DMS153 (cell line): Measurements from ENCODE around the gene IL1RAPL1.

Experiments
- DNase-seq: peaks from one replicate; lab custom pipeline; 2025; lab: John Stamatoyannopoulos, UW

IL1RAPL1 gene

GRCh38 chrX:29535212-29536162, 948.2 kb downstream of the IL1RAPL1 start:
- DNase-seq, result no peak

DNA sequence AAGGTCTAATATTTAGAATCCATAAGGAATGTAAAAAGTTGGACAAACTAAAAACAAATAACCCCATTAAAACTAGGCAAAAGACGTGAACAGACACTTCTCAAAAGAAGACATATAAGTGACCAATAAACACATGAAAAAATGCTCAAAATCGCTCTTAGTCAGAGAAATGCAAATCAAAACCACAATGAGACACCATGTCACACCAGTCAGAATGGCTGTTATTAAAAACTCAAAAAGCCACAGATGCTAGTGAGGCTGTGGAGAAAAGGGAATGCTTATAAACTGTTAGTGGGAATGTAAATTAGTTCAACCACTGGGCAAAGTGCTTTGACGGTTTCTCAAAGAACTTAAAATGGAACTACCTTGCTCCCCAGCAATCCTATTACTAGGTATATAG, 953.8 kb downstream of the IL1RAPL1 start:
- no peak for DNase-seq

- no peak for DNase-seq
Measured at GRCh38 chrX:29542152-29542551, 954.9 kb downstream of the IL1RAPL1 start.

GRCh38 chrX:29545878-29546277, 958.6 kb downstream of the IL1RAPL1 start:
- DNase-seq, result no peak

DNA sequence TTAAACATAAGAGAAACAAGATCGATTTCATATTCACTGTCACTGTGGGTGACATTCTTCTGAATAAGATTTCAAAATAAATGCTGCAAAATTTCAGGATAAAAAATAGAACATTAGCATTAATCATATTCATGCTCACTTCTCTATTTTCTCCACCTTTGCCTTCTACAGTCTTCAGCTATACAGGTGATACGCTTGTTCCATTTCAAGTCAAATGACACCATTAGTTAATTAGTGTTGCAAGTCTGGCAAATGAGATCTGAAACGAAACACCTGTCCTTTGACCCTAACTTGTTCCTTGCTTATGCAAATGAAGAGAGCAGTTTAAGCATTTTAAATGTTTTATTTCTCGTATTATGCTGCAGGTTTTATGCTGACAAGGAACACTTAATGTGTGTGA, 960.6 kb downstream of the IL1RAPL1 start:
- no peak for DNase-seq

DNA sequence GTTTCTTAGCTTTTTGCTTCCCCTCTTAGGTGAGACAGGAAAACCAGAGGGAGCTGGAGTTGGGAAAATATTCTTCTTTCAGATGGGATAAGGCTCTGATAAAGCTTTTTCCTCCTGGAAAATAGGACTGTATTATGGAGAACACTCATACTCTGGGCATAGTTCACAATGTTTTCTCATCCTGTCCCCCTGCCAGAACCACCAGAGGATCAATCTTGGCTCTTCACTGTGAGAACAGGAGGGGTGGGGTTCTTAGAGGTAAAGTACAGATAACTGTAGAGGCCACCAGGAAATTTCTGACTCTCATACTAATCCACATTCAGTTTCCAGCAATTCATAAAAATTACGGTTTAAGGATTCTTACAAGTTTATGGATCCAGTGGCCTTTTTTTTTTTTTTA, 966.3 kb downstream of the IL1RAPL1 start:
- no peak for DNase-seq

DNA sequence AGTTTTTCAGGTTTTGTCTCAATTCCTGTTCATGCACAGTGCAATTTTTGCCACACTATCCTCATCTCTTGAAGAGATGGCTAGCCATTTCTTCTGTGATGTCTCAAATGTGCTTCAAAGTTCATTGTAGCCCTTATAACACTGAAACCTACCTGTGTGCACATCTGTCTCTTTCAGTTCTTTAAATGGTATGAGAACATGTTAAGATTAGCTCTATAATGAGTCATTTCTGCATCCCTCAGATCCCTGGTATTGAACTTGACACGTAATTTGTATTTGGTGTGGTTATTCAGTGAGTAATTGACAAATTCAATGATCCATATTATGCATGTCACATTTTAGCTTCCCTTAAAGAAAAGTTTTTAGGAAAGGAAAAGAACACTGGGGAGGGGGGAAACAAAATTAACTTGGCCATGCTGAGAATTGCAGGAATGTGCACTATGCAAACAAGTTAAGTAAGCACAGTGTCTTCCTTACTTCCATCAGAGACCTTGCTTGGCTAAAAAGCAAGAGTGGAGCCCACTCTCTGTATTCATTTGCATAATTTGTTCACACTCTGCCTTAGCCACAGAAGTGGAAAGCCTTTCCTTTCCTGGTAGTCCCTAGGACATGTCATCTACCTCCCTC, 968.3 kb downstream of the IL1RAPL1 start:
- DNase-seq, result no peak

DNA sequence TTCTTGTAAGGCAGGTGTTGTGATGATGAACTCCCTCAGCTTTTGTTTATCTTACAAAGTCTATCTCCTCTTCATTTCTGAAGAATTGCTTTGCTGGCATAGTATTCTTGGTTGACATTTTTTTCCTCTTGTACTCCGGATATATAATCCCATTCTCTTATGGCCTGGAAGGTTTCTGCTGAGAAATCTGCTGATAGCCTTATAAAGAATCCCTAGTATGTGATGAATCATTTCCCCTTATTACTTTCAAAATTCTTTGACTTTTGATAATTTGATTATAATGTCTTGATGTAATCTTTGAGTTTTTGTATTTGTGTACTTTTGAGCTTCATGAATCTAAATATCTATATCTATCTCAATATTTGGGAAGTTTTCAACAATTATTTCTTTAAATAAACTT, 972.8 kb downstream of the IL1RAPL1 start:
- DNase-seq, result no peak

GRCh38 chrX:29561417-29561816, 974.2 kb downstream of the IL1RAPL1 start:
- DNase-seq, result no peak

- DNase-seq, result no peak
Measured at GRCh38 chrX:29580560-29580959, 993.3 kb downstream of the IL1RAPL1 start.

- no peak for DNase-seq
Measured at GRCh38 chrX:29581223-29581622, 994.0 kb downstream of the IL1RAPL1 start.

DNA sequence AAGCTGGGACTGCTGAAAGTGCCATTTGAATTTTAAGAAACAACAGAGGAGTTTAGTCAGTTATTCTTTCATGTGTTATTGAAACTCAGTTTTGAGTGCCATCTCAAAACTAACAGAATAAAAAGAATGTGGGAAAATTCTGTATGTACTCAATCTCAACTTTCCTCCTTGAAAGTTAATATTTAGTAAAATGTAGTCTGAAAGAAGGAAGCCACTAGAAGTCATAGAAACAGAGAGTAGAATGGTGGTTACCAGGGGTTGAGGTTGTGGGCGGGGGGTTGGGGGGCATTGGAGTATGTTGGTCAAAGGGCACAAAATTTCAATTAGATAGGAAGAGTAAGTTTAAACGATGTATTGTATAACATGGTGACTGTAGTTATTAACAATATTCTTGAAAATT, 999.9 kb downstream of the IL1RAPL1 start:
- no peak for DNase-seq

- no peak for DNase-seq
Measured at GRCh38 chrX:29590921-29591320, 1003.7 kb downstream of the IL1RAPL1 start.

GRCh38 chrX:29604381-29604780, 1017.1 kb downstream of the IL1RAPL1 start:
- no peak for DNase-seq

DNA sequence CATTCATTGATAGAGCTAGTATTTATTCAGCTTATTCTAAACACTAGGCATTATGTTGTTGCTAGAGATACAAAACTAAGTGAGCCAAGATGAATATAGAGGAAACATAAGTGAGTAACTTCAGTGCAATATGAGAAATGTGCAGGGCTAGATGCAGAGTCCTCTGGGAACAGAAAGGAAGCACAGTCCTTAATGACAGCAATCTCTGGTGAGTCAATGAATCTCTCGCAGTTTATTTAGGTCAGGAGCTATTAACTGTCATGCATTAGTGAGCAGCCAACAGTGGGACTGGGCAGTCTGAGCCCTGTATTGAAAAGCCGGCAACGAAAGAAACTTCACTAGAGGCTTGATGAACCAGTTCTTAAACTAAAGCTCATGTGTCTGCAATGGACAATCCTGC, 1030.0 kb downstream of the IL1RAPL1 start:
- DNase-seq, result no peak

GRCh38 chrX:29617725-29618124, 1030.5 kb downstream of the IL1RAPL1 start:
- no peak for DNase-seq

GRCh38 chrX:29627833-29628232, 1040.6 kb downstream of the IL1RAPL1 start:
- no peak for DNase-seq

GRCh38 chrX:29634516-29634915, 1047.3 kb downstream of the IL1RAPL1 start:
- no peak for DNase-seq

DNA sequence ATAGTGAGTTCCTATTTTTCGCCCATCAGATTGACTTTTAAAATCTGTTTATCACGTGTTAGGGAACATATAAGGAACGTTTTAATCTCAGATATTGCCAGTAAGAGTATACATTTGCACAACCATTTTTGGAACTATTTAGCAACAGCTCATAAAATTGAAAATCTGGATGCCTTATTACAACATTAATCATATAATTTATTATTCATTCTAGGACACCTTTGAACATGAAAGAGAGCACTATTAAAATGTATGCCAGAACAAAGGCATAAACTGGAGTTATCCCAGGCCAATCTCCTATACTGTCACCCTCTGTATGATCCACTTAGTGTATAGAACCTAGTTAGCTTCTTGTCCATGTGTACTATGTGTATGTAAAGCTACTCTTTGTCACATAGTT, 1049.1 kb downstream of the IL1RAPL1 start:
- no peak for DNase-seq

DNA sequence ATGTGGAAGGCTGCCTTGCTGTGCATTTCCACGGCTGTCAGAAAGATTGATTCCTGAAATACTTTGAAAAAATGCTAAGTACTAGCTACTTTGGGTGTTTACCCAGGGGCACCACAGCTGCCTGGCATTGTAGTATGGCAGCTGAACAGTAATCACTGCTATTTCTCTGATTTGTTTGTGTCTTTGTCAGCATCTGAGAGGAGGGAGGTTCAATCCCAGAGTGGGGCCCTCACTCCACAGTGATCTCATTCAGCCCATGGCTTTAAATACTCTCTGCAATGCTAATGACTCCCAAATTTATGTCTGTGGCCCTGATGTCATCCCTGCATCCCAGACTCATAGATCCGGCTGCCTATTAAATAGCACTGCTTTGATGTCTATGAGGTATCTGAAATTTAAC, 1052.9 kb downstream of the IL1RAPL1 start:
- no peak for DNase-seq

DNA sequence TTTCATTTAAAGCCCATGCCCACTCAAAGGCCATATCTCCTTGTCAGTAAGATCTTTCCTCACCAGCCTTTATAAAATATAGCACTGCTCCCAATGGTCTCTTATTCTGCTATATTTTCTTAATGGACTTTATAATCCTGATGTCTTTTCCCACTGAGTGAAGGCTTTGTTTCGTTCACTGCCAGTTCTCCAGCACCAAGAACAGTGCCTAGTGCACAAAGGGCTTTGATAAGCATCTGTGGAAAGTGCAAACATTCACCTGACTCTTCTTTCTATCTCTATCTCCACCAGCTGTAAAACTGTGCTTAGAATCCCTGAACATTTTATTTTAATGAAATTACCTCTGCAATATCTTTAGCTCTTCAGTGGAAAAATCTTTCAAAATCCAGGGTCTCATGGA, 1054.2 kb downstream of the IL1RAPL1 start:
- no peak for DNase-seq

- no peak for DNase-seq
Measured at GRCh38 chrX:29643181-29643580, 1055.9 kb downstream of the IL1RAPL1 start.

- no peak for DNase-seq
Measured at GRCh38 chrX:29648161-29648560, 1060.9 kb downstream of the IL1RAPL1 start.
